GM21529 (cell line): Measurements from ENCODE around the gene PPBP.

ENCODE experiments used
- ATAC-seq: cut with Tn5 transposase; IDR thresholded peaks from one replicate; pipeline ENCODE4 v1.9.1; 2021; ENCODE audit not compliant: unreplicated experiment

Gene PPBP, protein sequence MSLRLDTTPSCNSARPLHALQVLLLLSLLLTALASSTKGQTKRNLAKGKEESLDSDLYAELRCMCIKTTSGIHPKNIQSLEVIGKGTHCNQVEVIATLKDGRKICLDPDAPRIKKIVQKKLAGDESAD

DNA sequence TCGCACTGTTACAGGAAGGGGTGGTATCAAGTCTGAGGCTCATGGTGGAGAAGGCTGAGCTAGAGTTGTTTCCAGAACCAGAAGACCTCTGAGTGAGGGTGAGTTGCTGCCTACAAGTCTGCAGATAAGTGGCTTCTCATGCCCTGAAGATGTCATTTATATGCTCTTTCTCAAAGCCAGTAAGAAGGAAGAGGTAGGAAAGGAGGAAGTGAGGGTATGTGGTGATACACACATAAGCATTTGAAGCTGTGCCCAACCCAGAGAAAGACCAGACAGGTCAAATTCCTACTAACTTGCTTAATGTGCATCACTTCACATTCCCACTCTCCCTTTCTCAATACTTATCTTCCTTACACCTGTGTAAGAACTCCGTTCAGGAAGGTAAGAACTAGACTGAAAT lies at the start of gene PPBP:
Gene PPBP, minus strand, starts transcription at position 130 of the 400 bp plus-strand sequence. Its CDS starts 87 bp downstream, at position 43.
- ATAC-seq: no peak

DNA sequence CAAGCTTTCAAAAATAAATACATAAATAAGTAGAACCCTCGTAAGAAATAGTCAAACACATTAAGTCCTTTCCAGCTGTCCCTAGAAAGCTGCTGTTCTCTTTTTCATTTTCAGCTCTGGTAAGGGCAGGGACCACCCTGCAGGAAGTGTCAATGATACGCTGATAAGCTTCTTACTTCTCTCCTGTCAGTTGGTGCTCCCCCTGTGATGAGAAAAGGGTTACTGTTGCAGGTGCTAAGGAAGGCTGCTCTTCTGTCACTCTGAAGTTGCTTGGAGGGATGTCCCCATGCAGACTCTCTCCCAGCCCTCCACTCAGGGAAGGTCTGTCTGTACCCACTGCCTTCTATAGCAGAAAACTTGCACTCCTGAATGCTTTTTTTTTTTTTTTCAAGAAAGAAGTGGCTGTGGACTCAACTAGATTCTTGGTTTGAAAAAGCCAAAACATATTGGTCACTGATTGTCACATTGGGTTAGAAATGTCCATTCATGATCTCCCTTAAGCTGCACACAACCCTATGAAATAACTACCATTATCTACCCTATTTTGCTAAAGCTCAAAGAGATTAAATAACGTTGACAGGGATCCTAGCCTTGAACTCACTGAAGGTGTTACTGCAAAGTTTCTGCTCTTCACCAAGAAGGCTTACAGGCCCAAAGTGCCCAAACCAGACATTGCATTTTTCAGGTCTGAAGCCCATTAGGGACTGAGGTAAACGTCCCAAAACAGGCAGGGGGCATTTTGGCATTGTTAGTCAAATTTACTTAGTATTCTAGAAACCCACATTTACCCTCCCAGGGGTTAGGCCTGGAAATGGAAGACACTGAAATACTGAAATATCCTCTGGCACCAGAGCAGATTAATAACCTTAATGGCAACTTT lies 49.3 kb upstream of the PPBP start:
- no peak for ATAC-seq

DNA sequence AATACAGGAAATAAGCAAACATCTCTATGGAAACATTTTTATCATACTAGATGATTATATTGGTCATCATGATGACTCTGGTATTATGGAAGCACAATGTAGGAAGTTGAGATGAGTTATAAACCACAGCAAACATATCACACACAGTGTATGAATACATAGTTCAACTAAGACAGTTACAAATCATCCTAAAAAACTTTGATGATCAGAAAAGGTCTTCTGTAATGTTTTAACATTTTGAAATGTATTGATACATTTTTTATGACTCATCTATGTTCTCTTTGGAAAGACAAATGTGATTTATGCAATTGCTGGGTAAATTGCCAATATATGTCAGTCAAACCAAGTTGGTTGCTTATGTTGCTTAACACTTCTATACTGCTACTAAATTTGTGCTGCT lies 45.7 kb upstream of the PPBP start:
- ATAC-seq: no peak

DNA sequence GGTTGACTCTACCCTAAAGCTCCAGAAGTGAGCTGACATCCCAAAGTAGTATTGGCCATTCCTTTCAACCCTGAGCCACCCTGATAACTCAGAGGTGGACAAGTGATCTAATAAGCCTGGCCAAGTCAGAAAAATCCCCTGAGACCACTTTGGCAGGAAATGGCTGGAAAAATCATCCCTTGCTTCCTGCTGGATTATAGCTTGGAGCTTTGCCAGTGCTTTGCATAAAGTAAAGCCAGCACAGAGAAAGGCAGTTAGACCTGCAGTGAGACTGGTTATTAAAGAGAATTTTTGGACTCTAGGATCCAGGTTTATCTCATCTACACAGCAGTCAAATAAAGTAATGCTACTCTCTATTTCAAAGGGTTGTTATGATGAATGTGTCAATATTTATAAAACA lies 44.1 kb upstream of the PPBP start:
- ATAC-seq: no peak

DNA sequence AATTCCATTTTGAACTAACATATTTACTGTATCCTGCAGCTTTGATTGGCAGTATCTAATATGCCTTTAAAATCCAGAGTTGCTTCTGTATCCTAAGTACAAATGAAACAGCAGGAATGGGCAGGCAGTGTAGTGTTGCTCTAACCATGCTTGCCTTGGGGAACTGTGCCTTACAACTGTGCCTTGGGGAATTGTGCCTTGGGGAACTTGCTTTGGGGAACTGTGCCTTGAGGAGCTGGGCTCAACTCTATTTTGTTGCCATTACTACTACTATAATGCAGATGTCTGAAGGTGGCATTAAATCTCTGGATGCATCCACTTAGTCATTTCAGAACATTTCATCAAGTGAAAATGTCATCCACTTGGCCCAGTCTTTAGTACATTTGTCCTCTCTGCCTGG lies 43.6 kb upstream of the PPBP start:
- ATAC-seq: no peak

DNA sequence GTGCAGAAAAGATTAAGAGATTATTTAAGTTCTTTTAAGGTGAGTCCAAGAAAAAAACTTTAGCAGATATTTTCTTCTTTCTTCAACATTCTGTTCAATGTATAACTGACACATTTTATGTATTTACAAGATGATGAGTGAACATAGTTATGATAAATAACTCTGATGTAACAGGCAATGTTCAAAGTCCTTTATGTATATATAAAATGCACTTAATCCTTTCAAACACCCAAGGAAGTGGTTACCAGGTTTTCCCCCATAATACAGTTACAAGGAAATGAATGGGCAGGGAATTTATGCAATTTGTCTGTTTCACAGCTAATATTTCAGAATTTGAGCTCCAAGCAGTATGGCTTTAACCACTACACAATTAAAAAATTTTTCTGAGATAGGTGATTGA lies 42.3 kb upstream of the PPBP start:
- ATAC-seq: no peak

DNA sequence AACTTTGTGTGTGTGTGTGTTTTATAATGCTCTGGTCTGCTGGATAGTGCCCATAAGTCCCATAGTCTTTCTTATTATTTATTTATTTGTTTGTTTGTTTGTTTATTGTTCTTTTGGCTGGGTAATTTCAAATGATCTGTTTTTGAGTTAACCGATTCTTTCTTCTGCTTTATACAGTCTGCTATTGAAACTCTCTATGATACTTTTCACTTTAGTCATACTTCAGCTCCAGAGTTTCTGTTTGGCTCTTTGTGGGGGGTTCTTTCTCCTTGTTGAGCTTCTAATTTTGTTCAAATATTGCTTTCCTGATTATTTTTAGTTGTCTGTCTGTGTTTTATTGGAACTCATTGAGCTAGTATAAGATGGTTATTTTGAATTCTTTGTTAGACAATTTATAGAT lies 40.5 kb upstream of the PPBP start:
- ATAC-seq: no peak

DNA sequence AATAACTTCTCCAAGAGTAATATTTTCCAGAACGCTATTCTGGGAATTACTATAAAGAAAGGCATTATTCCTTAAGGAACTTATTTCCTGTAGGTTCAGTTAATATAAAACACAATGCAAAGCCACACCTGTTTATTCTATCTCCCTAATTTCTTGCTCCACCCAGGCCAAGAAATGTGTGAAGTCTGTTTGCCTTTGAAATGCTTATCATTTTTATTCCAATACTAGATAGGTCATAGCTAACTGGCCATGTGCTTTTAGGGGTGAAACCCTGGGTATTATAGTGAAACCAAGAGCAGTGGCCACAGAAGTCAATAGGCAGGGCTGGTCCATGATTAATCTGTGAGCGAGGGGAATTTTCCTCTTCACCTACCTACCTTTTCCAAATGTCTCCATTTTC lies 35.7 kb upstream of the PPBP start:
- no peak for ATAC-seq

DNA sequence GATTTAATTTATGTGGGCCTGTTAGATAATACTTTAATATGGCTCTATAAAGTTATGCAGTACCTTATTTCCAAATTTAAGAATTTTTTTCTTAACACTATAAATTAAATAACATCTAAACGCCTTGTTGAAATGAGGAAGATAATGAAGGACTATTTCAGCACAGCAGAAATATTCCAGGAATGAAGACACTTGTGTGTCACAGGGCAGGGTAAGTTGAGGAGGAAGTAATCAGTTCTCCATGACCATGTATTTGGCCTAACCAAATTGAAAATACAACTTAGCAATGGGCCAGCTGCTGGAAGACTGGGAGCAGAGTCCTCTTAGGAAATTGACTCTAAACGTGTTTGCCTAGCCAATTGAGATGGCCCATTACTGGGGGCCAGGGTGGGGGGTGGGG lies 33.6 kb upstream of the PPBP start:
- ATAC-seq: no peak

DNA sequence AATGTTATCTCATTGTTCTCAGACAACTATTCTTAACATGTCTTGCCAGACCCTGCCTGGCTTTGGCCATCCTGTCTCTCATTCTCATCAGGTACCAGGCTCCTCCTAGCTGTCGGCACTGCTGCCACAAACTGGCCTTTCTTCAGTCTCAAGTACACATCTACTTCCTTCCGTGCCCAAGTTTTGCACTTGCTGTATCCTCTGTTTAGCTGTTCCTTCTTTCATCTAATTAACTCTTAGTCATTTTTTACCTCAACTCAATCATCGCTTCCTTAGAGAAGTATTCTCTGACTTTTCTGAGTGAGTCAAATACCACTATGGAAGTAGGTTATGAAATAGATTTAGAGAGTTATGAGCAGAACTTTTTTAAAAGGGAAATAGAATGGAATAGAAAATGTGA lies 30.8 kb upstream of the PPBP start:
- no peak for ATAC-seq

DNA sequence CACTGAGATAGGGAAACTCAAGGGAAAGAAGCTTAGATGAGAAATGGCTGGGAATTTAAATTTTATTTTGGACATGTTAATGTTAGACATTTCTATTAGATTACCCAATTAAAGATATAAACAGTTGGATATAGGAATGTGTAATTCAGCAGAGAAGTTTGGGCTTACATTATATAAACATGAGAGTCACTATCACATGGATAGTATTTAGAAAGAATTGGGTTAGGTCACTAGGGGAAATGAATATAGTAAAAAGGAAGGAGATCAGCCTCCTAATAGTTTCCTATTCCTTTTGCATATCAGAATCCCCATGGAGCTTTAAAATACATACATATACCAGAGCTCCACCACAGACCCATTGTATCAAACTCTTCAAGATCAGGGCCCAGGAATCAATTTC lies 30.1 kb upstream of the PPBP start:
- no peak for ATAC-seq

DNA sequence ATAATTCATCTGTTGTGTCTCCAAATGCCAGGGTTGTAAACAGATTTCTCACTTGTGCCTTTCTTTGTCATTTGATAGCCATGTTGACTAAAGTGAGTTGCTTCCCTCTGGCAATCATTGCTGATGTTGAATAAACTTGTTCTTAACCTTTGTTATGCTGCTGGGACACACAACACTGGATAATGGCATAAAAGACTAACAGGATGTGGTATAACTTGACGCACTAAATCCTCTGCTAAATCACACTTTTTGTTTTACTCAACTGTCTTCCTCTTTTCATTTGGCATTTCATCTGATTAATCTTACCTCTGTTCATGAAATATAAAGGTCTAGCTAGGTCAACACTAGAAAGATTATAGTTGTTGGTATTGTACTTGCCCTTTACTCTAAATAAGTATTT lies 28.1 kb upstream of the PPBP start:
- ATAC-seq: no peak

DNA sequence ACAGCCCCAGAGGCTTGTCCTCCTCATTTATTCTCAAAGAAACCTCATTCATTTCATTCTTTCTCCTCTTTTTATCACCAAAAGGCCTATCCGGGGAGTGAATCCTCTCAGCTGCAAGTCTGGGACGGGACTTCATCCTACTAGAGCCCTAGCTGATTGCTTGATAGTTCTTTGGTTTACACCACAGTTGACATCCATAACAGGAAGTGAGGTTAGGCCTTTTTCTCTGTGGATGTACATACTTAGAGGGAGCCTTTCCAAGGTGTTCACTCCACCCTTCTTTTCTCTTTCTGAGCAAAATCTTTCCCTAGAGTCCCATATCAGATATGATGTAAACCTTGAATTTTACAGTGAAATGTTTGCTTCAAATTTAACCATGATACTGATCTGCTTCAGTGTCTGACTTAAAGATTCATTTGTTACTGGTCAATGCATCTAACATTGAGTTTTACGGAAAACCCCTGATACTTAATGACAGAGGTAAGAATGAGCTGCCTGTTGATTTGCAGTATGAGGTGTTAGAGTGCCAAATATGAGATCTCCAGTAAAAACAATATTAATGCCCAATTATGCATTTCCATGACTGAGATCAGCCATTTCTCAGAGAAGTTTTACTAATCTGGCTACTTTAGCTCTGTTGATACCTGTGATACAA lies 27.3 kb upstream of the PPBP start:
- ATAC-seq: no peak

DNA sequence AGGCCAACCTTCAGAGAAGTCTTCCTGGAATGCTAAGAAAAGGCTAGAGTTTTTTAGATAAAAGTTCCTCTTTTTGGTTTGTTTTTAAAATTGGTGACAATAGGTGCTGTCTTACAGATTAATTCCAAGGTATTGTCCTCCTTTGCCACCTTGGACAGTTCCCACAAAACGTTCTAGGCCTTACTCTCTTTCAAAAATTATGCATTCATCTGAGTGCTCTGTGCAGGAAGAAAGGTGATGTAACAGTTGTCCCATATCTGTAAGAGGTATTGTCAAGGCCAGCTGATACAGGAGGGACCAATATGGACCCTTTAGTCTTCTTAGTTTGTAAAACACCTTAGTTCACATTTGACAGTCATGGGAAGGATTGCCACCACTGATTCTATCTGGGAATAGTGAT lies 26.3 kb upstream of the PPBP start:
- no peak for ATAC-seq

DNA sequence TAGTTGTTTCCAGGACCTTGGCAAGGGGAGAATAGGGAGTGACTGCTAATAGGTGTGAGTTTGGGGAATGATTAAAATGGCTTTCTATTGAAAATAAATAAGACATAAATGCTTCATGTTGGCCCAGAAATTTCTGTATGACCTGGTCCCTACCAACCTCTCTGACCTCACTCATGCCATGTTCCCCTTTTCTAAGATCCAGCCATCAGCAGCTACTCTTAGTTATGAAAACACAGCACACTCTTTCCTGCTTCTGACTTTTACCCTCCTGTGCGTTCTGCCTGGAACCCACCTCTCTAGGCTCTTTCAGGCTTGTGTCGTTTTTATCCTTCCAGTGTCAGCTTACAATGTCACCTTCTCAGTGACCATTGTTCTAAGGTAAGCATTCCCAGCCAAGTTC lies 25.3 kb upstream of the PPBP start:
- no peak for ATAC-seq

DNA sequence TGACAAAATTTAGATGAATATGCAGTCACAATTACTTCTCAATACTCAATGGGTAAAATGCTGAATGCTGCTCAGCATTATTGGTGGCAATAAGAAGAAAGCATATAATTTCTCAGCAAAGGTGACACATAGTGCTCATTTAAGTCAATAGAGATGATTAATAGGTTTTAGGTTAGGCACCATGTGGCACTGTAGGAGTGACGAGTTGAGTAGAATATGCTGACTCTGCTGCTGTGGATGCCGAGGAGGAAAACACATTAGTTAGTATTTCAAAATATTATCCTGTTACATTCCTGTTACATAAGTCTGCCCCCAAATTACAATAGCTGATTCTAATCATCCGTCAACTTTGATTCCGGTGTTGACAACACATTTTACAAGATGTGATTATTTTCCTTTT lies 24.1 kb upstream of the PPBP start:
- ATAC-seq: no peak

DNA sequence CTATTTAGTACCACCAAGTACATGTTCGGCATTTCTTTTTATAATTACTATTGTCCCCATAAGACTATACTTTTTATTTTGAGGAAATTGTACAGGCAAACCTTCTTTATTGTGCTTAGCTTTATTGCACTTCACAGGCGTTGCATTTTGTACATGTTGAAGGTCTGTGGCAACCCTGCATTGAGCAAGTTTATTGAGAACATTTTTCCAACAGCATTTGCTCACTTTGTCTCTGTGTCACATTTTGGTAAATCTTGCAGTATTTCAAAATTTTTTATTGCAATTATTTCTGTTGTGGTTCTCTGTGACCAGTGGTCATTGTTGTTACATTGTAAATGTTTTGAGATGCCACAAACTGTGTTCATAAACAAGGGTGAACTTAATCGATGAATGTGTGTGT lies 21.3 kb upstream of the PPBP start:
- no peak for ATAC-seq

DNA sequence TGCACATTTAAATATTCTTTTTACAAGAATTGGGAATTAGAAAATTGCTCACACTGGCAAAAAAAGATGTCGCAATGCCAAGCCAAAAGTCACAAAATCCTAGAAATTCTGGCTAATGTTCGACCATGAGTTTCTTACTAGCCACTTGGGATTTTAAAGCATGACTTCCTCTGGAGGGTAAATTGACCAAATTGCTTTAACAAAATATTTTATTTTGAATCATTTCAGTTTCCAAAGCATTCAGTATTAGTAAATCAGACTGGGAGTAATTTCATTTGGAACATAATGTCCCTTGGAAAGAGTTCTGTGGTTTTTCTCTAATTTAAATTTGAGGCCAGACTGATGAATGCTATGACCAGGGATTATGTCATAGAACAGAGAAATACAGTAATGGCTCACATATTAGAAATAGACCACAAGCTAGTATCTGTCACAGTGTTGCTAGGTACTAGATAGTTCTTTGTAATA lies 18.1 kb upstream of the PPBP start:
- ATAC-seq: no peak

DNA sequence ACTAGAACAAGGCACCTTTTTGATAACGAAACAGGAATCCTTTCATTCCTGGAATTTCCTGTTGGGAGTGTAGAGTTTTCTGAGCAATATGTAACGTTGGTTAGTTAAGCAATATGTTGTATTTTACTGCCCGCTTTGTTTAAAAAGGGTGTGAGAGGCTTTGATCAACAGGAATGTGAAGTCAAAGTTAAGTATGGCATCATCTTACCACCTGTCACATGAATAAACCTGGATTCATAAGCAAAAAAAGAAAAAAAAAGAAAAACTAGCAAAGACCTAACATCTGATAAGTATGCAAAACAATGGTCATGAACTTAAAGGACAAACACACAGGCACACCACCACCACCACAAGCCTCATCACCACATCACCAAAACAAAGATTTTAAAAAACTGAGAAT lies 17.5 kb upstream of the PPBP start:
- no peak for ATAC-seq

DNA sequence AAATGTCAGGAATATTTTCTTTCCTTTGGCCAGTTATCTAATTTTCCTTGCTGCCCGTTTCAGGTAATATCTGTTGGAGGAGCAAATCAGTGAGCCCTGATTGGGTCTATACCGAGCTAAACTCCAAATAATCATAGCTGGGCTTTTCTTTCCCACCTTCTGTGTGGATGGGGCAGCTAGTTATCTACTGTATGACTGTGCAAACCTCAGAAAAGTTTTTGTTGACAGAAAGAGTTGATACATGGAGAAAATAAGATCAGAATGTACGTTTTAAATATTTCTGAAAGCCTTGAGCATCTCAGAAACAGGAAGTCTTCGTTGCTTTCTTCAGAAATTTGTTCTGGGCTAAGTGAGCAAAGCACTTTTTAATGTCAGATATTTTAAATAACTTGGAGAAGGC lies 16.7 kb upstream of the PPBP start:
- ATAC-seq: no peak

DNA sequence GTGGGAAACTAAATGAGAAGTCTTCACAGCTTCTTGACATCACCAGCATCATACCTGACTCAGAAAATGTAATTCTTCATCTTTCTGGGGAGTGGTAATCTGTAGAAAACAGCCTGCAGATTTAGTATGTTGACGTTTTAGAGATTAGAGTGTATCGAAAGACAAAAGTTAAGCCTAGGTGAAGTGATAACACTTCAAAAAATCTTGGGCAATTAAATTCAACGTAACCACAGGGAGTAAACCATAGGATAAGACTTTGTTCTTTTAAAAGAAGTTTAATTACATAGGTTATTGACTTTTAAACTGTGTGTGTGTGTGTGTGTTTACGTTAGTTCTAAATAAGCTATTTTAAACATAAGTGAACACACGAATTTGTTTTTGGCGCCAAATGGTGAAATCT lies 12.3 kb upstream of the PPBP start:
- ATAC-seq: no peak
